Liver (tissue), 9 donors: ENCODE results near the gene FAM241A. TPM values are rescaled to one million over a fixed set of nuclear protein-coding genes. Genes with fewer than 3 reads are reported as not detected.

Source experiments
- DNase-seq: peaks from one replicate; pipeline ENCODE4 v3.0.0-alpha.2; 2017; ENCODE audit warnings: low spot score
- H3K27ac ChIP-seq, 2 donors: one replicate each; pipeline ENCODE4 v1.7.0; 2013; ENCODE audit warnings: inconsistent platforms in 2 of 2, low read length in 2 of 2, control low read depth in 1 of 2, low read depth in 1 of 2, mild to moderate bottlenecking in 1 of 2
- H3K27me3 ChIP-seq, 4 donors: one replicate each; pipeline versions ENCODE4 v1.6.1 to v1.7.0; 2013; ENCODE audit warnings: low read length in 3 of 4, inconsistent platforms in 1 of 4, mild to moderate bottlenecking in 1 of 4, moderate library complexity in 1 of 4; ENCODE audit not compliant: control insufficient read depth in 4 of 4, insufficient read depth in 4 of 4
- H3K36me3 ChIP-seq, 4 donors: one replicate each; pipeline versions ENCODE4 v1.6.1 to v1.7.0; 2013; ENCODE audit warnings: low read length in 3 of 4, mild to moderate bottlenecking in 3 of 4, low read depth in 1 of 4, moderate library complexity in 1 of 4; ENCODE audit not compliant: control insufficient read depth in 4 of 4, insufficient read depth in 3 of 4
- H3K4me1 ChIP-seq, 4 donors: one replicate each; pipeline versions ENCODE4 v1.6.1 to v1.7.0; 2013; ENCODE audit warnings: low read length in 3 of 4, mild to moderate bottlenecking in 3 of 4, moderate library complexity in 1 of 4; ENCODE audit not compliant: control insufficient read depth in 4 of 4, insufficient read depth in 4 of 4
- H3K4me3 ChIP-seq, 3 donors: one replicate each; pipeline versions ENCODE4 v1.6.1 to v1.7.0; 2013; ENCODE audit warnings: low read length in 3 of 3, control low read depth in 1 of 3, low read depth in 1 of 3, mild to moderate bottlenecking in 1 of 3
- H3K9ac ChIP-seq, 2 donors: one replicate each; pipeline ENCODE4 v1.7.0; 2013; ENCODE audit warnings: low read length in 2 of 2, mild to moderate bottlenecking in 2 of 2, moderate library complexity in 2 of 2, control low read depth in 1 of 2, low read depth in 1 of 2
- H3K9me3 ChIP-seq, 4 donors: one replicate each; pipeline versions ENCODE4 v1.6.1 to v1.7.0; 2013; ENCODE audit warnings: low read length in 3 of 4; ENCODE audit not compliant: control insufficient read depth in 4 of 4
- EGR1 ChIP-seq, 2 donors: IDR thresholded peaks; 2 replicates each; pipeline ENCODE4 v1.6.1; 2016 to 2018; ENCODE audit warnings: antibody characterized with exemption in 2 of 2, low read depth in 2 of 2
- FOXA1 ChIP-seq: IDR thresholded peaks from 2 replicates; pipeline ENCODE4 v1.6.1; 2016; ENCODE audit warnings: antibody characterized with exemption
- FOXA2 ChIP-seq: IDR thresholded peaks from 2 replicates; pipeline ENCODE4 v1.6.1; 2016; ENCODE audit warnings: antibody characterized with exemption
- GABPA ChIP-seq, 2 donors: IDR thresholded peaks in 1 of 2; conservative IDR thresholded peaks in 1 of 2; 2 replicates each; pipeline ENCODE4 v1.6.1; 2016; ENCODE audit warnings: antibody characterized with exemption in 2 of 2, mild to moderate bottlenecking in 1 of 2, moderate library complexity in 1 of 2
- HNF4A ChIP-seq, 2 donors: conservative IDR thresholded peaks; 2 replicates each; pipeline ENCODE4 v1.6.1; 2016; ENCODE audit warnings: antibody characterized with exemption in 2 of 2, mild to moderate bottlenecking in 2 of 2
- HNF4G ChIP-seq: IDR thresholded peaks from 2 replicates; pipeline ENCODE4 v1.6.1; 2016; ENCODE audit warnings: antibody characterized with exemption
- JUND ChIP-seq, 2 donors: IDR thresholded peaks; 2 replicates each; pipeline ENCODE4 v1.6.1; 2016; ENCODE audit warnings: antibody characterized with exemption in 2 of 2
- NR2F2 ChIP-seq: IDR thresholded peaks from 2 replicates; pipeline ENCODE4 v1.6.1; 2016; ENCODE audit warnings: antibody characterized with exemption
- RAD21 ChIP-seq, 2 donors: IDR thresholded peaks; 2 replicates each; pipeline ENCODE4 v1.6.1; 2016; ENCODE audit warnings: antibody characterized with exemption in 2 of 2, mild to moderate bottlenecking in 2 of 2
- RXRA ChIP-seq, 2 donors: IDR thresholded peaks; 2 replicates each; pipeline ENCODE4 v1.6.1; 2017 to 2018; ENCODE audit warnings: antibody characterized with exemption in 2 of 2, mild to moderate bottlenecking in 1 of 2
- SP1 ChIP-seq: IDR thresholded peaks from 2 replicates; pipeline ENCODE4 v1.6.1; 2018; ENCODE audit warnings: antibody characterized with exemption, mild to moderate bottlenecking
- TAF1 ChIP-seq: conservative IDR thresholded peaks from 2 replicates; pipeline ENCODE4 v1.6.1; 2016; ENCODE audit warnings: antibody characterized with exemption, mild to moderate bottlenecking
- YY1 ChIP-seq: IDR thresholded peaks from 2 replicates; pipeline ENCODE4 v1.6.1; 2016; ENCODE audit warnings: antibody characterized with exemption, mild to moderate bottlenecking
- WGBS: extraction: QIAGEN DNeasy Blood & Tissue Kit; methylation state at CpG from one replicate; pipeline ENCODE4 v1.1.7; 2013; 5-methylcytosine and 5-hydroxymethylcytosine counted together
- polyA plus RNA-seq, 2 donors: library from polyadenylated mRNA; stranded (reverse) in 1 of 2; unstranded in 1 of 2; fragments of 200-250 nt in 1 of 2; fragments of >200 nt in 1 of 2; fragmentation: Nextera tagmentation in 1 of 2; extraction: Ambion mirVana in 1 of 2; gene quantifications; one replicate each; pipeline versions ENCODE4 v1.2.1 to v1.2.3, GENCODE V29; 2013 to 2015
- total RNA-seq, 2 donors: library from RNA; depleted of rRNA; stranded (reverse); fragments of >200 nt; gene quantifications; one replicate each; pipeline ENCODE4 v1.2.3, GENCODE V29; 2014
- TF ChIP-seq, protein P1 (sequence below): IDR thresholded peaks from 2 replicates; pipeline ENCODE4 v1.6.1; 2016; ENCODE audit warnings: antibody characterized with exemption
- TF ChIP-seq, protein P2 (sequence below): IDR thresholded peaks from 2 replicates; pipeline ENCODE4 v1.6.1; 2016; ENCODE audit warnings: antibody characterized with exemption
- TF ChIP-seq, protein P3 (sequence below): fragments of 150-350 bp; IDR thresholded peaks from 2 replicates; pipeline ENCODE4 v1.5.1; 2017; ENCODE audit warnings: improper control_type of control experiment, low read depth, low read length; ENCODE audit not compliant: missing input control
- TF ChIP-seq, protein P4 (sequence below): IDR thresholded peaks from 2 replicates; pipeline ENCODE4 v1.6.1; 2016; ENCODE audit warnings: antibody characterized with exemption, mild to moderate bottlenecking
- TF ChIP-seq, protein P5 (sequence below): IDR thresholded peaks from 2 replicates; pipeline ENCODE4 v1.6.1; 2016; ENCODE audit warnings: antibody characterized with exemption
- donor health status: healthy.
- donor health status: healthy.
- donor health status: healthy.
- donor health status: healthy.
- donor health status: healthy.

The FAM241A gene
- total and polyA plus RNA-seq, 4 donors = 1.1 to 2.3 (median 1.7) TPM

DNA sequence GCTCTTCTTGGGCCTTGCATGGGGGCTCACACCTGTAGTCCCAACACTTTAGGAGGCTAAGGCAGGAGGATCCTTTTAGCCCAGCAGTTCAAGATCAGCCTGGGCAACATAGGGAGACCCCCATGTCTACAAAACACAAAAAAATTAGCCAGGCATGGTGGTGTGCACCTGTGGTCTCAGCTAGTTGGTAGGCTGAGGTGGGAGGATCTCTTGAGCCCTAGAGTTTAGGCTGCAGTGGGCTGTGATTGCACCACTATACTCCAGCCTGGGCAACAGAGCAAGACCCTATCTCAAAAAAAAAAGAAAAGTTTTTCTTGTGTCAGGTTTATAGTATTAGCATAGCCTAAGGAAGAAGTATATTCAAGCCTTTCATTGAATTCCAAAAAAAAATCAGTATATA, 30.8 kb upstream of the FAM241A start:
- no peak overlapping the region for H3K4me3 ChIP-seq
- no peaks in the 10 kb centered on the region for H3K36me3 ChIP-seq
- H3K27me3 ChIP-seq = no peaks in the 10 kb centered on the region
- no peaks in the 10 kb centered on the region for H3K9me3 ChIP-seq
- H3K4me1 ChIP-seq = peaks cover 0 to 15% (median 11%) of the 10 kb centered on the region in 4 donors
- H3K9ac ChIP-seq = no peak overlapping the region
- TF ChIP-seq HNF4G (no peak), GABPA (IDR thresholded peaks at IDR 0.05 in 1 of 2, conservative IDR thresholded peaks at IDR 0.05 in 1 of 2) (no peak), JUND (IDR thresholded peaks at IDR 0.05) (no peak), NR2F2 (no peak), YY1 (no peak), RAD21 (IDR thresholded peaks at IDR 0.05) (no peak), HNF4A (conservative IDR thresholded peaks at IDR 0.05) (no peak)
- TF ChIP-seq, protein P1, sequence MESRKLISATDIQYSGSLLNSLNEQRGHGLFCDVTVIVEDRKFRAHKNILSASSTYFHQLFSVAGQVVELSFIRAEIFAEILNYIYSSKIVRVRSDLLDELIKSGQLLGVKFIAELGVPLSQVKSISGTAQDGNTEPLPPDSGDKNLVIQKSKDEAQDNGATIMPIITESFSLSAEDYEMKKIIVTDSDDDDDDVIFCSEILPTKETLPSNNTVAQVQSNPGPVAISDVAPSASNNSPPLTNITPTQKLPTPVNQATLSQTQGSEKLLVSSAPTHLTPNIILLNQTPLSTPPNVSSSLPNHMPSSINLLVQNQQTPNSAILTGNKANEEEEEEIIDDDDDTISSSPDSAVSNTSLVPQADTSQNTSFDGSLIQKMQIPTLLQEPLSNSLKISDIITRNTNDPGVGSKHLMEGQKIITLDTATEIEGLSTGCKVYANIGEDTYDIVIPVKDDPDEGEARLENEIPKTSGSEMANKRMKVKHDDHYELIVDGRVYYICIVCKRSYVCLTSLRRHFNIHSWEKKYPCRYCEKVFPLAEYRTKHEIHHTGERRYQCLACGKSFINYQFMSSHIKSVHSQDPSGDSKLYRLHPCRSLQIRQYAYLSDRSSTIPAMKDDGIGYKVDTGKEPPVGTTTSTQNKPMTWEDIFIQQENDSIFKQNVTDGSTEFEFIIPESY = no peak
- no peak overlapping the region for H3K27ac ChIP-seq
- no peak for DNase-seq

DNA sequence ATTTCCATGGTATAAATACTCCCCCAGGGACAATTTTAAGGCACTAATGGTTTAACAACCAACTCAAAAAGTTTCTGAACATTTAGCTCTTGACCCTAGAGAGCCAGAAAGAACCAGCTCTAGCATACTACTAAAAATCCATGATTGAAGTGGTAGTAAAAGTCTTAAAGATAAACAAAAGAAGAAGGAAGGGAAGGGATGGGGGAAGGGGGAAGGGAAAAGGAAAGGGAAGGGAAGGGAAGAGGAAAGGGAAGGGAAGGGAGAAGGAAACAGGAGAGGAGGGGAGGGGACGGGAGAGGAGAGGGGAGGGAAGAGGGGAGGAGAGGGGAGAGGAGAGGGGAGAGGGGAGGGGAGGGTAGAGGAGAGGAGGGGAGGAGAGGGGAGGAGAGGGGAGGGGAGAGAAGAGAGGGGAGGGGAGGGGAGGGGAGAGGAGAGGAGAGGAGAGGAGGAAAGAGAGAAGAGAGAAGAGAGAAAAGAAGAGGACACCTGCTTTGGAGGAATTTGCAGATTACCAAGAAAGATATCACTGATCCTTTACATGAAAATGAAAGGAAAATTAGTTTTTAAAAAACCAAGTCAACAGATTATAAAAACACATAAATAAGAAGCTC, 26.4 kb upstream of the FAM241A start:
- no CpG with 5 or more reads among the region's 1 CpG for WGBS
- no peak overlapping the region for H3K9ac ChIP-seq
- H3K27ac ChIP-seq = no peak overlapping the region
- H3K4me1 ChIP-seq = peaks cover 0 to 2% (median under 1%) of the 10 kb centered on the region in 4 donors
- no peaks in the 10 kb centered on the region for H3K9me3 ChIP-seq
- no peak overlapping the region for H3K4me3 ChIP-seq
- no peak for DNase-seq
- no peaks in the 10 kb centered on the region for H3K27me3 ChIP-seq
- no peaks in the 10 kb centered on the region for H3K36me3 ChIP-seq
- TF ChIP-seq SP1 (no peak), YY1 (no peak), NR2F2 (no peak), FOXA1 (no peak), EGR1 (IDR thresholded peaks at IDR 0.05; ENCODE audit: low read depth in 2 of 2) (no peak), GABPA (IDR thresholded peaks at IDR 0.05 in 1 of 2, conservative IDR thresholded peaks at IDR 0.05 in 1 of 2) (no peak), JUND (IDR thresholded peaks at IDR 0.05) (no peak), RXRA (IDR thresholded peaks at IDR 0.05) (no peak), TAF1 (no peak), RAD21 (IDR thresholded peaks at IDR 0.05) (no peak), FOXA2 (no peak), HNF4A (conservative IDR thresholded peaks at IDR 0.05) (no peak)
- TF ChIP-seq, protein P2, sequence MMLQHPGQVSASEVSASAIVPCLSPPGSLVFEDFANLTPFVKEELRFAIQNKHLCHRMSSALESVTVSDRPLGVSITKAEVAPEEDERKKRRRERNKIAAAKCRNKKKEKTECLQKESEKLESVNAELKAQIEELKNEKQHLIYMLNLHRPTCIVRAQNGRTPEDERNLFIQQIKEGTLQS = no peak
- TF ChIP-seq, protein P1 = no peak
- TF ChIP-seq, protein P3, sequence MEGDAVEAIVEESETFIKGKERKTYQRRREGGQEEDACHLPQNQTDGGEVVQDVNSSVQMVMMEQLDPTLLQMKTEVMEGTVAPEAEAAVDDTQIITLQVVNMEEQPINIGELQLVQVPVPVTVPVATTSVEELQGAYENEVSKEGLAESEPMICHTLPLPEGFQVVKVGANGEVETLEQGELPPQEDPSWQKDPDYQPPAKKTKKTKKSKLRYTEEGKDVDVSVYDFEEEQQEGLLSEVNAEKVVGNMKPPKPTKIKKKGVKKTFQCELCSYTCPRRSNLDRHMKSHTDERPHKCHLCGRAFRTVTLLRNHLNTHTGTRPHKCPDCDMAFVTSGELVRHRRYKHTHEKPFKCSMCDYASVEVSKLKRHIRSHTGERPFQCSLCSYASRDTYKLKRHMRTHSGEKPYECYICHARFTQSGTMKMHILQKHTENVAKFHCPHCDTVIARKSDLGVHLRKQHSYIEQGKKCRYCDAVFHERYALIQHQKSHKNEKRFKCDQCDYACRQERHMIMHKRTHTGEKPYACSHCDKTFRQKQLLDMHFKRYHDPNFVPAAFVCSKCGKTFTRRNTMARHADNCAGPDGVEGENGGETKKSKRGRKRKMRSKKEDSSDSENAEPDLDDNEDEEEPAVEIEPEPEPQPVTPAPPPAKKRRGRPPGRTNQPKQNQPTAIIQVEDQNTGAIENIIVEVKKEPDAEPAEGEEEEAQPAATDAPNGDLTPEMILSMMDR = no peak
- TF ChIP-seq, protein P4, sequence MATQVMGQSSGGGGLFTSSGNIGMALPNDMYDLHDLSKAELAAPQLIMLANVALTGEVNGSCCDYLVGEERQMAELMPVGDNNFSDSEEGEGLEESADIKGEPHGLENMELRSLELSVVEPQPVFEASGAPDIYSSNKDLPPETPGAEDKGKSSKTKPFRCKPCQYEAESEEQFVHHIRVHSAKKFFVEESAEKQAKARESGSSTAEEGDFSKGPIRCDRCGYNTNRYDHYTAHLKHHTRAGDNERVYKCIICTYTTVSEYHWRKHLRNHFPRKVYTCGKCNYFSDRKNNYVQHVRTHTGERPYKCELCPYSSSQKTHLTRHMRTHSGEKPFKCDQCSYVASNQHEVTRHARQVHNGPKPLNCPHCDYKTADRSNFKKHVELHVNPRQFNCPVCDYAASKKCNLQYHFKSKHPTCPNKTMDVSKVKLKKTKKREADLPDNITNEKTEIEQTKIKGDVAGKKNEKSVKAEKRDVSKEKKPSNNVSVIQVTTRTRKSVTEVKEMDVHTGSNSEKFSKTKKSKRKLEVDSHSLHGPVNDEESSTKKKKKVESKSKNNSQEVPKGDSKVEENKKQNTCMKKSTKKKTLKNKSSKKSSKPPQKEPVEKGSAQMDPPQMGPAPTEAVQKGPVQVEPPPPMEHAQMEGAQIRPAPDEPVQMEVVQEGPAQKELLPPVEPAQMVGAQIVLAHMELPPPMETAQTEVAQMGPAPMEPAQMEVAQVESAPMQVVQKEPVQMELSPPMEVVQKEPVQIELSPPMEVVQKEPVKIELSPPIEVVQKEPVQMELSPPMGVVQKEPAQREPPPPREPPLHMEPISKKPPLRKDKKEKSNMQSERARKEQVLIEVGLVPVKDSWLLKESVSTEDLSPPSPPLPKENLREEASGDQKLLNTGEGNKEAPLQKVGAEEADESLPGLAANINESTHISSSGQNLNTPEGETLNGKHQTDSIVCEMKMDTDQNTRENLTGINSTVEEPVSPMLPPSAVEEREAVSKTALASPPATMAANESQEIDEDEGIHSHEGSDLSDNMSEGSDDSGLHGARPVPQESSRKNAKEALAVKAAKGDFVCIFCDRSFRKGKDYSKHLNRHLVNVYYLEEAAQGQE = no peak
- TF ChIP-seq, protein P5, sequence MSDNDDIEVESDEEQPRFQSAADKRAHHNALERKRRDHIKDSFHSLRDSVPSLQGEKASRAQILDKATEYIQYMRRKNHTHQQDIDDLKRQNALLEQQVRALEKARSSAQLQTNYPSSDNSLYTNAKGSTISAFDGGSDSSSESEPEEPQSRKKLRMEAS = no peak
